ENCODE results near the gene TENT5A.

- no peak for TF ChIP-seq POLR2AphosphoS5 (IDR thresholded peaks at IDR 0.05; ENCODE audit: low read depth, low read length)
- TF ChIP-seq, protein P1, sequence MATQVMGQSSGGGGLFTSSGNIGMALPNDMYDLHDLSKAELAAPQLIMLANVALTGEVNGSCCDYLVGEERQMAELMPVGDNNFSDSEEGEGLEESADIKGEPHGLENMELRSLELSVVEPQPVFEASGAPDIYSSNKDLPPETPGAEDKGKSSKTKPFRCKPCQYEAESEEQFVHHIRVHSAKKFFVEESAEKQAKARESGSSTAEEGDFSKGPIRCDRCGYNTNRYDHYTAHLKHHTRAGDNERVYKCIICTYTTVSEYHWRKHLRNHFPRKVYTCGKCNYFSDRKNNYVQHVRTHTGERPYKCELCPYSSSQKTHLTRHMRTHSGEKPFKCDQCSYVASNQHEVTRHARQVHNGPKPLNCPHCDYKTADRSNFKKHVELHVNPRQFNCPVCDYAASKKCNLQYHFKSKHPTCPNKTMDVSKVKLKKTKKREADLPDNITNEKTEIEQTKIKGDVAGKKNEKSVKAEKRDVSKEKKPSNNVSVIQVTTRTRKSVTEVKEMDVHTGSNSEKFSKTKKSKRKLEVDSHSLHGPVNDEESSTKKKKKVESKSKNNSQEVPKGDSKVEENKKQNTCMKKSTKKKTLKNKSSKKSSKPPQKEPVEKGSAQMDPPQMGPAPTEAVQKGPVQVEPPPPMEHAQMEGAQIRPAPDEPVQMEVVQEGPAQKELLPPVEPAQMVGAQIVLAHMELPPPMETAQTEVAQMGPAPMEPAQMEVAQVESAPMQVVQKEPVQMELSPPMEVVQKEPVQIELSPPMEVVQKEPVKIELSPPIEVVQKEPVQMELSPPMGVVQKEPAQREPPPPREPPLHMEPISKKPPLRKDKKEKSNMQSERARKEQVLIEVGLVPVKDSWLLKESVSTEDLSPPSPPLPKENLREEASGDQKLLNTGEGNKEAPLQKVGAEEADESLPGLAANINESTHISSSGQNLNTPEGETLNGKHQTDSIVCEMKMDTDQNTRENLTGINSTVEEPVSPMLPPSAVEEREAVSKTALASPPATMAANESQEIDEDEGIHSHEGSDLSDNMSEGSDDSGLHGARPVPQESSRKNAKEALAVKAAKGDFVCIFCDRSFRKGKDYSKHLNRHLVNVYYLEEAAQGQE (IDR thresholded peaks at IDR 0.05; ENCODE audit: insufficient read depth in 1 of 2, low read depth in 2 of 2, low read length in 2 of 2) = no peak
These were observed 31.4 kb upstream of the TENT5A start for GRCh38 chr6:81783893-81784292.

All from PFSK-1 (cell line).